RWPE2 (cell line): Measurements from ENCODE around the gene MTCL3.

ENCODE experiments used
- ATAC-seq: fragments of 200-7000 bp; cut with Tn5 transposase; 3 replicates; pipeline ENCODE4 v1.9.1; 2021; ENCODE audit warnings: low read depth
- DNase-seq: peaks from one replicate; pipeline ENCODE4 v3.0.0-alpha.2; 2020; ENCODE audit warnings: low spot score
- H3K27ac ChIP-seq: fragments of 450-650 bp; 2 replicates; pipeline ENCODE4 v1.5.1; 2017; ENCODE audit warnings: mild to moderate bottlenecking; ENCODE audit not compliant: poor library complexity, severe bottlenecking
- H3K27me3 ChIP-seq: fragments of 250-450 bp; sonication (Bioruptor Pico); 2 replicates; pipeline ENCODE4 v1.5.1; 2021; ENCODE audit warnings: mild to moderate bottlenecking, moderate library complexity; ENCODE audit not compliant: insufficient read depth, poor library complexity, severe bottlenecking
- H3K36me3 ChIP-seq: fragments of 250-450 bp; sonication (Bioruptor Pico); 2 replicates; pipeline ENCODE4 v1.5.1; 2020; ENCODE audit warnings: low read depth, mild to moderate bottlenecking, moderate library complexity
- H3K4me1 ChIP-seq: fragments of 250-450 bp; sonication (Bioruptor Pico); 2 replicates; pipeline ENCODE4 v1.5.1; 2021; ENCODE audit warnings: mild to moderate bottlenecking, moderate library complexity; ENCODE audit not compliant: insufficient read depth, poor library complexity, severe bottlenecking
- H3K4me3 ChIP-seq: fragments of 250-450 bp; sonication (Bioruptor Pico); 2 replicates; pipeline ENCODE4 v1.5.1; 2021; ENCODE audit warnings: mild to moderate bottlenecking, moderate library complexity; ENCODE audit not compliant: severe bottlenecking
- H3K9me3 ChIP-seq: fragments of 250-450 bp; sonication (Bioruptor Pico); 2 replicates; pipeline ENCODE4 v1.5.1; 2021; ENCODE audit warnings: mild to moderate bottlenecking, moderate library complexity; ENCODE audit not compliant: severe bottlenecking
- CTCF ChIP-seq: fragments of 450-650 bp; IDR thresholded peaks from one replicate; pipeline ENCODE4 v1.5.1; 2017; ENCODE audit warnings: mild to moderate bottlenecking, moderate library complexity; ENCODE audit not compliant: poor library complexity, severe bottlenecking

Gene MTCL3

GRCh38 chr6:127515794-127516661, 3.1 kb downstream of the MTCL3 start:
- H3K4me3 ChIP-seq = peak overlapping the region; percentile 27
- no peak overlapping the region for H3K27ac ChIP-seq
- no peaks in the 10 kb centered on the region for H3K9me3 ChIP-seq
- H3K36me3 ChIP-seq = no peaks in the 10 kb centered on the region
- H3K27me3 ChIP-seq = peaks cover 83% of the 10 kb centered on the region
- peak; percentile 64 for ATAC-seq
- no peaks in the 10 kb centered on the region for H3K4me1 ChIP-seq
- TF ChIP-seq CTCF = no peak
- peak; percentile 38 for DNase-seq

GRCh38 chr6:127515234-127515793, 3.8 kb downstream of the MTCL3 start:
- ATAC-seq (peak; percentile 10; the same call in 2 of the 3 replicates), DNase-seq (no peak)
- no peak for TF ChIP-seq CTCF
- Histone ChIP-seq H3K27me3 (peaks cover 82% of the 10 kb centered on the region), H3K36me3 (no peaks in the 10 kb centered on the region), H3K9me3 (no peaks in the 10 kb centered on the region), H3K4me1 (no peaks in the 10 kb centered on the region), H3K4me3 (peak overlapping the region; percentile 27), H3K27ac (no peak overlapping the region)

- H3K36me3 ChIP-seq = no peaks in the 10 kb centered on the region
- H3K4me3 ChIP-seq = no peak overlapping the region
- peak; percentile 37; the same call in 1 of the 3 replicates for ATAC-seq
- H3K9me3 ChIP-seq = no peaks in the 10 kb centered on the region
- peaks cover 80% of the 10 kb centered on the region for H3K27me3 ChIP-seq
- no peak overlapping the region for H3K27ac ChIP-seq
- peak; percentile 32 for DNase-seq
- TF ChIP-seq CTCF = no peak
- no peaks in the 10 kb centered on the region for H3K4me1 ChIP-seq
These were observed 4.3 kb downstream of the MTCL3 start for GRCh38 chr6:127514773-127515227.

- TF ChIP-seq CTCF = no peak
- H3K4me3 ChIP-seq = no peak overlapping the region
- no peak for ATAC-seq
- H3K9me3 ChIP-seq = no peaks in the 10 kb centered on the region
- no peak for DNase-seq
- no peak overlapping the region for H3K27ac ChIP-seq
- H3K4me1 ChIP-seq = no peaks in the 10 kb centered on the region
- H3K36me3 ChIP-seq = no peaks in the 10 kb centered on the region
- H3K27me3 ChIP-seq = peaks cover 75% of the 10 kb centered on the region
These were observed 4.9 kb downstream of the MTCL3 start for GRCh38 chr6:127514179-127514772.
